Brain pericyte (primary cell): ENCODE measurements around the gene SMIM20.
"Not testable (repeated sequence)": the region's sequence is repeated elsewhere in the genome, so short reads cannot be mapped to it uniquely, and the experiment has no call there.

Experiments used
- DNase-seq: peaks from one replicate; pipeline ENCODE4 v3.0.0-alpha.2; 2012; ENCODE audit warnings: low read depth, low spot score

Gene SMIM20

GRCh38 chr4:25890571-25891485, 23.2 kb upstream of the SMIM20 start:
- DNase-seq: no peak

- DNase-seq: no peak
Observed at GRCh38 chr4:25892796-25893195, 21.2 kb upstream of the SMIM20 start.

DNA sequence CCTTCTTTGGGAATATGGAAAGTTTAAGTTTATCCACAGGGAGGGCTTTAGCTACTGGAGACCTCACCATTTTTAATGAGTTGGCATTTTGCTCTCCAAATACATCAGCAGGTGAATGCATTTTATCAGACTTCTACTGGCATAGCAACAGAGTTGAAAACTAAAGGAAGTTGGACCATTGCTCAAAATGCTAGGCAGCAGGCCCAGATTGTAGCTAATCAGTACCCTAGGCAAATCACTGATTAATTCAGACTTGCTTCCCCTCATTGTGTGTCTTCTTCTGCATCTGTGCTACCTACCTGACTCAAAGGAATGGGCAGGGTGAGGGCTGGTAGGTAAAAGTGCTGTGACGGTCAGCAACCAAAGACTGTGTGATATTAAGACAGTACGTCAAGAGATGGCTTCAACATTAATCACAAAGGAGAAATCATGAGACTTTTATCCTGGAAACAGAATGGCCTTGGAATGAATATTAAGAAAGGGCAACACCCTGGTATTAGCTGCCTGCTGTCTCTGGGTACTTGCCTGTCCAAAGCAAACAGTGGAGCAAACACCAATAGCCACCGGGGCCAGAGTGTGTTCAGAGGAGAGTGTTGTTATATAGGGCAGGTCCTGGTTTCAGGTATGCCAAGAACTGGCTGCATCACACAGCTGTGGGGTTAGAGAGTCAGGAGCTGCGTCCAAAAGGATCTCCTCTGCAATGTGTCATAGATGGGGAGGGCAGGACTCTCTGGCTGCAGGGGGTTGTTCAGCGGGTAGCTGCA, 17.1 kb upstream of the SMIM20 start:
- DNase-seq: no peak

DNA sequence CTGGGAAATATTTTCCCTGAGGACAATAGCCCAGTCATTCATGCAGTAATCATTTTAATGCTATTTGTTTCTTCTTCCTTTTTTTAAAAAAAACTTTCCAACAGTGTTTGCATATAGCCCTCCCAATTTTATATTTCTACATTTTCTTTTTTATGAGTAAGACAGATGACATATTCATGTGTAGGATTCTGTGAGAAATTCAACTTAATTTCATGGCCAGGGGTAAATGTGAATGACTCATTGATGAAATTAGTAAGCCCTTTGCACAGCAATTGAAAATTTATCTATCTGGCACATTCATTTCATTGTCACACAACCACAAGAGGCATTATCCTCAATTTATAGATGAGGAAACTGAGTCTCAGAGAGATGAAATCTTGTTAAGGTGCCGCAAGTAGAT, 13.7 kb upstream of the SMIM20 start:
- no peak for DNase-seq

DNA sequence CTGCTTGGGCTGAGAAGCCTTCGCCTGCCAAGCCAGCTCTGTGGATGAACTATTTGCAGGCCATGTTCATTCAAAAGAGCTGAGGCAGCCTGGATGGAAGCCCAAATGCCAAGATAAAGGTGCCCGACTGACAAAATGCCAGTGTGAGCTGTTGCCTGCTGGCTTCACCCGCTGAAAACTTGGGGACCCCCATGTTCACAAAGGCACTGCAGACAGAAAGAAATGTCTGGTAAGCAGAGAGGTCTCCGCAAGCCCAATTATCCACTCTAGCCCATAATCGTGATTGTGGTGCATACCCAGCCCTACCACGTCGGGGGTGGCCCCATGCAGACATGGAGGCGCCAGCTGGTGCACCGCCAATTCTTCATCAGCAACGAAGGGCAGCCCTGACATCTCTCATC, 13.0 kb upstream of the SMIM20 start:
- DNase-seq: no peak

DNA sequence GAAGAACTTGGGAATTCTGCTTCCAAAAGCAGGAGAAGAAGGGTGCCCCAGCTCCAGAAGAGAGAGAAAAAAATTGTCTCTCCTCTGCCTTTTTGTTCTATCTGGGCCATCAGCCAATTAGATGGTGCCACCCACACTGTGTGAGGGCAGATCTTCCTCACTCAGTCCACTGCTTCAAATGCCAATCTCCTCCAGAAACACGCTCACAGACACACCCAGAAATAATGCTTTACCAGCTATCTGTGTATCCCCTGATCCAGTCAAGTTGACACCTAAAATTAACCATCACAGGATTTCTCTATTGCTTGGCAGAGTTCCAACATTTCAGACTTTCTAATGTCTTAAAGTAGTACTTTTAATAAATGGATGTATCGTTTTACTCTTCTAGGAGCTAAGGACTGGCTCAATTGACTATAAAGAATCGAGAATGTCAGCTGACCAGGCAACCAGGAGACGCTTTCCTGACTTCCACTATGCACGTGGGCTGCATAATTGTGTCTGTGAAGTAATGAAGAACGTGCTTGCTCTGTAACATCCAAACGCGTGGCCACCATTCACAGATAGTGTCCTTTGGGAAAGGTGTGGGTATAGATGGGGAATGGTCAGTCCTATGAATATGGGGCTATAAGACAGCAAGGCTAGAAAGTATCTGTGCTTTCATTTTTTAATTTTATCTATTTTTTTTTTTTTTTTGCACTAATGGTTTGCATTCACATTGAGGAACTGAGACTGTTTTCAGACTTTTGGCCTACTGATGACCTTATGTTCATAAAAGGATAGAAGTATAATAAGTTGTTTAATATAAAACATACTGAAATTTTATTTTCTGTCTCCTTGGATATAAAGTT, 9.9 kb upstream of the SMIM20 start:
- DNase-seq: no peak

- no peak for DNase-seq
Observed at GRCh38 chr4:25904748-25905082, 9.3 kb upstream of the SMIM20 start.

GRCh38 chr4:25905371-25905770, 8.6 kb upstream of the SMIM20 start:
- DNase-seq: no peak

- DNase-seq: not testable (repeated sequence)
Observed at GRCh38 chr4:25906113-25906512, 7.9 kb upstream of the SMIM20 start.

DNA sequence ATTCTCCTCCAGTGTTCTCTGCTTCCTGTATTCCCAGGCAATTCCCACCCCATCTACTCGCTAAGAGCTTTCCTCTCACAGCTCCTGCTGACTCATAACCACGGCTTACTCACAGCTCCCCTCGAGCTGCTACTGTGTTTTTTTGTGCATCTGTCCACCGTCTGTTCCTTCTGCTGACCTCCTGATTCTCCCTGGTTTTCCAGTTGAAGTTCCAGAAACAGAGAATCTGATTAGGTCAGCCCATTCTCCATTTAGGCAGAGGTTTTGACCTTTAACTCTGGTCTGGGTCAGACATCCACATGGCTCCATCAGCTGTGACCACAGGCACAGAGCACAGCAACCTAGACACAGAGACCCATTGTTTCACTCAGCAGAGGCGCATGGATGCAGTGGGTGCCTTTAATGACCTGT, 5.5 kb upstream of the SMIM20 start:
- DNase-seq: peak; percentile 60

DNA sequence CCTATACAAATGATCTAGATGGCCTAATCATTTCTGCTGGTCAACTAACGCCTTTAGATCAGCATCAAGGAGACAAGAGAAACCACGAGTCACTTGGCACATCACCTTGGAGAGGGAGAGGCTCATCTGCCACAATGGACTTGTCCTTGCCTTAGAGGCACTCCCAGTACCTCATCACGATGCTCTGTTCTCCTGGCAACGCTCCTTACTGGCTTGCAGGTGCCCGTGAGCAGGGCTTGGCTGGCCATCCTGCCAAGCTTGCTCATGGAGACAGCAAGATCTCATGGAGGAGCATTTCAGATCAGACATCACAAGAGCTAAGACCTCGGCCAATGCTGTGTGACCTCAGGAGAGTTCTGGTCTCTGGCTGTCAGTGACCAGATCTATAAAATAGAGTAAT, 2.7 kb upstream of the SMIM20 start:
- DNase-seq: no peak

DNA sequence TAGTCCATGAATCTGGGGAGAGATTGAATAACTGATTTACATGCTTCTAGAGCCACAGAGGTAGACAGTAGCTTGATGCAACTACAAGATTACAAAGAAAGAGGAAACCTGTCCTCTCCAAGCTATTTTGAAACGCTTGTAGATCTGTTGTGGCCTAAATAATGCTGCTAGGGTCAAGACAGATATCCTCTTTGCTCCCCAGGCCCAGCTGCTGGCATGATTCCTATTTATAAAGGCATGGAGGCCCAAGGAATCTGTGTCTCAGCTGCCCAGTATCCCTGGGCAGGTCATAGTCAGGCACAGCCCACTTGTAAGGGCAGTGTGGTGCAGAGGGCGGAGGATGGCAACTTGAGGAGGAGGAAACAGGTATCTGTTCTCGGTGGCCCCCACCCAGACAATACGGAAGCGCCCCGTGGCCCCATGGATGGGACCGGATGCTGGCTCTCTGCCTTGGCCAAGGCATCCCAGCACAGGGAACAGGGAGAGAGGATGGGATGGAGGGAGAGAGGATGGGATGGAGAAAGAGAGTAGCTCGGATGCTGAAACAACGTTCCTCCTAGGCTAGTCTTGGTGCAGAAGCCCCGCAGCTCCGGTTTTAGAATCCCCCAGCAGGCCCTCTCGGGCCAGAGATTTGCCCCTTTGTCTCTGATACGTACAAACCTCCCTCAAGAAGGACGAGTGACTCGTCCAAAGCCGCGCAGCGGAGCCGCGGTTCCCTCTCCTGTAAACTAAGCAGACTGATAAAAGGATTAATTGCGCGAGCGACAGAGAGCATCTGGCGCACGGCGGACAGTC, 767 bp upstream of the SMIM20 start:
- DNase-seq: no peak

GRCh38 chr4:25914670-25915352, 791 bp downstream of the SMIM20 start:
- DNase-seq: no peak

DNA sequence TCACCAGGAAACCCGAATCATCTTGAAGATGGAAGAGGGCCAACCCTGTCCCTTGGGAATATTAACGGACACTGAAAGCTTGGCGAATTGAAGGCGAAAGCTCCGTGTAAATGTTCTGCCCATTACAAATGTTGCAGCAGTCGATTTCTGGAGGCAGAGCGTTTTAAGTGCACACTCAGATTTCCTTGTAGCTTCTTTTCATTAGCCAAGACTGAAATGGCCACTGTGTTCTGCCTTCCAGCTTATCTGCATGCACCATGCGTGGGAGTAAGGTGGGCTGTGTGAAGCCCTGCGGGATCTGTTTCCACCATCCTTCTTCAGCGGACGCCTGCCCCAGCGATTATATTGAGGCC, 1.3 kb downstream of the SMIM20 start:
- DNase-seq: no peak

DNA sequence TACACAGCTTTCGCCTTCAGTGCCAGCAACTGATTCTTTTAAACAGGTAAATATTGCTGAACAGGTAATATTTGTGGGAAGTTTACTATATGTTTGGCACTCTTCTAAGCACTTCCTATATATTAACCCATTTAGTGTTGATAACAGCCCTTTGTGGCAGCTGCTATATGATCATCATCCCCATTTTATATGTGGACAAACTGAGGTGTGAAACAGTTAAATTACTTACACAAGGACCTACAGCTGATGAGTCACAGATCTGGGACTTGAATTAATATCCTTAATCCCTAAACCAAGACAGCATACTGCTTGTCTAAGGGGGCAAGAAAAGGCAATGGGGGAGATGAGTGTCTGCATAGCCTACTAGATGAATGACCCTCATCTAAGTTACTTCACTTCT, 2.9 kb downstream of the SMIM20 start:
- no peak for DNase-seq

- DNase-seq: no peak
Observed at GRCh38 chr4:25919676-25920075, 5.7 kb downstream of the SMIM20 start.

GRCh38 chr4:25921922-25922321, 7.9 kb downstream of the SMIM20 start:
- no peak for DNase-seq

DNA sequence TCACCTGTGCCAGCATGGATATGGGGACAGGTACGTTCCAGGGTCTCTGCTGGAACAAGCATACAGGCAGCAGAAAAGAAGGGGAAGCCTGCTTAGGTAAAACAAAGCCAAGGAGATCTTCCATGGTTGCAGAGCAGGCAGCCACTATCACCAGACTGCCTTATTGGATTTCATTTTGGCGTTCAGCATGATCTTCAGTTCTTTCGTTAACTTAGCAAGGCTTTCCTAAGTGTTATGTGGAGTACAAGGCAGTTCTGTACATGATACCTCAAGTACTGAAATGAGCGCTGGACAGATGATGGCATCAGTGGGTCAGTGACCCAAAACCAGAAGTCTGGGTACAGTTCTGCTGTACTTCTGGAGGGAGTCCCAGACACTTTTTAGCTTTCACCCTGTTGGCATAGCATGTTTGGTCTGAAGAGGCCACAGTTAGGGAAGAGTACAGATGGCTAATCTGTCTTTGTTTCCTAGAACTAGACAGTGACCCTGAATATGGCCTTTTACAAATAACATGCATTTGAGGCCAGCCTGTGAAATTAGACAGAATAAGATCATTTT, 8.9 kb downstream of the SMIM20 start:
- no peak for DNase-seq

DNA sequence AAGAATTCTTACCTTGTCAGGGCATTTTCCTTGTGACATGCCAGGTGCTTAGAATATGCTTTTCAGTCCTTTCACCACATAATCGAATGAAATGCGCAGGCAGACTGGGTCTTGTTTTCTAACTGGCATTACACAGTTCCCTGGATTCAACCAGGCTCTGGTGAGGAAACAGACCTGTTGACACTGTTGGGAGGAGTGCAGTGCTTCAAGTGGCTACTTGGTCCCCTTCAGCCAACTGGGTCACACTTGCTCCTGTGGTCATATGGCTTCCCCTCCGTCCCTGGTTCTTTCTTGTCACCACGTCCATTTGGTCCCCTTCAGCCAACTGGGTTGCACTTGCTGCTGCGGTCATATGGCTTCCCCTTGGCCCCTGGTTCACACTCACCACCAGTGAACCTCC, 9.7 kb downstream of the SMIM20 start:
- no peak for DNase-seq

DNA sequence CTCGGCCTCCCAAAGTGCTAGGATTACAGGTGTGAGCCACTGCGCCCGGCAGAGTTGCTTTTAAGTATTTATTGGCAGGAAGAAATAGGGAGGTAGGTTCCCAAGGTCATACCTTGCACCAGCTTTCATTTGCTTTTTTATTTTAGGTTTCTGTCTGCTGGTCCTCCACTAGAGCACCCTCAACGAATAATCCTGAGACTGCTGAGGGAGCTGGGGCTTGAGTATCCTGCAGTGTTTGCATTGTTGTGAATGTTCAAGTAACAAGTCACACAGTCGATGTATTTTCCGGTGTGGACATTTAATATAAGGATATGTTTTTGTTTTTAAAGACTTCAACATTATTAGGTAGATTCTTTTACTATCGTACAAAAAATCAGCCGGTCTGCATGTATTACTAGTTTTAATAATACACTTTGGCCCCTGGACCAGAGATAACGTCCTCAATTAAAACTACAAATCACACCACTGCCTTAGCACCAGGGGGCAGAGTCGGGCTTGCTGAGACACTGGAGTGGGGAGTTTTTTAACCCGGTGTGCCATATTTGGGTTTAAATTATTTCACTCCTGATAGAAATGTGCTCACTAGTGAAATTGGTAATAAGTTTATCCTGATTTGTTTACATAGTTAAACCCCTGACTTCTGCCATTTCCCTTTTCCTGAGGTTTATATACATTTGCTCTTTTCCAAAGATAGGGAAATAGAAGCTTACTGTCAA, 11.6 kb downstream of the SMIM20 start:
- DNase-seq: no peak
